D721Med (cell line): ENCODE data around the gene POPDC2.

Source experiments
- DNase-seq: peaks from one replicate; pipeline ENCODE4 v3.0.0; 2011; ENCODE audit warnings: low spot score; ENCODE audit not compliant: insufficient read length
- FAIRE-seq: peaks from 2 replicates; lab custom pipeline; 2011; peaks lifted over from hg19 to GRCh38; lab: Jason Lieb, UNC
- TF ChIP-seq, protein P1 (sequence below): IDR thresholded peaks from 2 replicates; pipeline ENCODE4 v1.5.1; 2012; ENCODE audit warnings: mild to moderate bottlenecking, control low read depth; ENCODE audit not compliant: insufficient read depth; ENCODE audit errors: missing control alignments

POPDC2 gene

DNA sequence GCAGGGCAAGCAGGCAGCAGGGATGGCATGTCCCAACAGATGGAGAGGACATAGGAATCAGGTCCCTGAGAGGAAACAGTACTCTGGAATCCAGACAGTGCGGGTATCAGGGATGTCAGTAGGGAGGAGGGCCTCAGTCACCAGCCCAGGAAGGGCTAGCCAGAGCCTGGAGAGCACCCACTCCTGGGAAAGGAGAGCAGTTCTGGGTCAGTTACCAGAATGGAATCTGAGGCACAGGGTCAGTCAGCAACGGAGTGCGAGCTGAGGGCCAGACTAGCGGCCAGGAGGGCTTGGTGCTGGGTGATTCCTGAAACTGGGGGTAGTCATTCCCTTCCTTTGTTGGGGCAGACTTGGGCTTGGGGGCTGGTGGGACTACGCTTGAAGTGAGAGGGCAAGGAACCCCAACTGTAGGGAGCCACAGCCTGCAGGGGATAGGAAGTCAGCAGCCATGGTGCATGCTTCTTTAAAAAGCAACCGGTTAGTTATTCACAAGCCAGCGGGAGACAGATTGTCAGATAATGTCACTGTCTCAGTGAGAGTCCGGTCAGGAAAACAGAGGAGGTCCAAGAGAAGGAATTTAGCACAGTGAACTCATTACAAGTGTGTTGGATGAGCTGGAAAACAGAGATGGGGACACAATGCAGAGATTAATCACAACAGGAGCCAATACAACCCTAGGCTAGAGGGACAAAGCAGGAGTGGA, 34.8 kb downstream of the POPDC2 start:
- no peak for DNase-seq
- TF ChIP-seq, protein P1, sequence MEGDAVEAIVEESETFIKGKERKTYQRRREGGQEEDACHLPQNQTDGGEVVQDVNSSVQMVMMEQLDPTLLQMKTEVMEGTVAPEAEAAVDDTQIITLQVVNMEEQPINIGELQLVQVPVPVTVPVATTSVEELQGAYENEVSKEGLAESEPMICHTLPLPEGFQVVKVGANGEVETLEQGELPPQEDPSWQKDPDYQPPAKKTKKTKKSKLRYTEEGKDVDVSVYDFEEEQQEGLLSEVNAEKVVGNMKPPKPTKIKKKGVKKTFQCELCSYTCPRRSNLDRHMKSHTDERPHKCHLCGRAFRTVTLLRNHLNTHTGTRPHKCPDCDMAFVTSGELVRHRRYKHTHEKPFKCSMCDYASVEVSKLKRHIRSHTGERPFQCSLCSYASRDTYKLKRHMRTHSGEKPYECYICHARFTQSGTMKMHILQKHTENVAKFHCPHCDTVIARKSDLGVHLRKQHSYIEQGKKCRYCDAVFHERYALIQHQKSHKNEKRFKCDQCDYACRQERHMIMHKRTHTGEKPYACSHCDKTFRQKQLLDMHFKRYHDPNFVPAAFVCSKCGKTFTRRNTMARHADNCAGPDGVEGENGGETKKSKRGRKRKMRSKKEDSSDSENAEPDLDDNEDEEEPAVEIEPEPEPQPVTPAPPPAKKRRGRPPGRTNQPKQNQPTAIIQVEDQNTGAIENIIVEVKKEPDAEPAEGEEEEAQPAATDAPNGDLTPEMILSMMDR: no peak
- FAIRE-seq: no peak

DNA sequence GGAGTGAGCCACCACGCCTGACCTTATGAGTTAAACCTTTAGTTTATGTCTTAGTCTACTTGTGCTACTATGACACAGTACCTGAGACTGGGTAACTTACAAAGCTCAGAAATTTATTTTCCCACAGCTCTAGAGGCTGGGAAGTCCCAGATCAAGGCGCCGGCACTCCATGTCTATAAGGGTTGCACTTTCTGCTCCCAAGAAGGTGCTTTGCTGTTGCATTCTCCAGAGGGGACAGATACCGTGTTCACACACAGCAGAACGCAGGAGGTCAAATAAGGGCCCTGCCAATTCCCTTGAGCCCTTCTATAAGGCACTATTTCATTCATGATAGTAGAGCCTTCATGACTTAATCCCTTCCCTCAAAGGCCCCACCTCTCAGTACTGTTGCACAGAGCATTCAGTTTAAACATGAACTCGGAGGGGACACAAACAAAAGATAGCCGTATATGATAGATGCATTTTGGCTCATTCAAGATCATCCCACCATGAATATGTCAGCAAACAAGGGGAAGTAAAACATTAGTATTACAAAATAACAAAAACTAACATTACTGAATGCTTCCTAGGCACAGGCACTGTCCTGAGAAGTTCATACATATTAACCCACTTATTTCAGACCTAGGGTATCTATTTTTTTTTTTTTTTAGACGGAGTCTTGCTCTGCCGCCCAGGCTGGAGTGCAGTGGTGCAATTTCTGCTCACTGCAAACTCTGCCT, 36.2 kb downstream of the POPDC2 start:
- DNase-seq: no peak
- FAIRE-seq: no peak
- TF ChIP-seq, protein P1: no peak

DNA sequence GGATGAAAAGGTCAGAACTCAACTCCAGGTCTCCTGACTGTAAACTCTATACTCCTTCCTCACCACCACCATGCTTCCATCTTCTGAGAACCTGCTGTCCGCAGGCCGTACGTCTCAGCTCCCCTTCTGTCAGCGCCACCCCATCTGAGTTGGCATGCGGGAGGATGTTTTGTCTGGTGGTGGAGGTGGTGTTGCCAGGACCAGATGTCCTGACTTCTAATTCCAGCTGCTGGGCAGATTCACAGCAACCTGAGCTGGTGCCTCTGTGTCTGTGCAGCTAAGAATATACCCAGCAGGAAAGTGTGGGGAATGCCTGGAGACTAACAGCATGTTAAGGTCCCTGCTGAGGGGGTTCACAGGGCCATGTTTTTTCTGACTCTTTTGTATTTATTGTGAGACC, 39.5 kb downstream of the POPDC2 start:
- TF ChIP-seq, protein P1: no peak
- DNase-seq (no peak), FAIRE-seq (no peak)

DNA sequence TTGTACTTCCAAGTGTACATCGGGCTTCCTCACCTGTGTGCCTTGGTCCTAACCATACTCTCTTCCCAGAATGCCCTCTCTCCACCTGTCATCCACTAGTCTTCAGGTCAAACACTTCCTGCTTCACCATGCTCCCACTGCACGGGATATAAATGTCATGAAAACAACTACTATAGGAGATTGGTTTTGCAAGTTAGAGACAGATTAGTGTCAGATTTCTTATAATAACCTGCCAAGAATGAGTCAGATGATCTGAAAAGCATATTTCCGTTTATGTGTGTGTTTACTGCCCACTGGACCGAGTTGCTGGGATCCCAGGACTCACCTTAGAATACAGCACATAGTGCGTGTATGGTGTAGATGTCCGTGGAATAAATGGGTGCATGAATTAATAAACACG, 41.3 kb downstream of the POPDC2 start:
- no peak for DNase-seq
- no peak for FAIRE-seq
- TF ChIP-seq, protein P1: no peak

DNA sequence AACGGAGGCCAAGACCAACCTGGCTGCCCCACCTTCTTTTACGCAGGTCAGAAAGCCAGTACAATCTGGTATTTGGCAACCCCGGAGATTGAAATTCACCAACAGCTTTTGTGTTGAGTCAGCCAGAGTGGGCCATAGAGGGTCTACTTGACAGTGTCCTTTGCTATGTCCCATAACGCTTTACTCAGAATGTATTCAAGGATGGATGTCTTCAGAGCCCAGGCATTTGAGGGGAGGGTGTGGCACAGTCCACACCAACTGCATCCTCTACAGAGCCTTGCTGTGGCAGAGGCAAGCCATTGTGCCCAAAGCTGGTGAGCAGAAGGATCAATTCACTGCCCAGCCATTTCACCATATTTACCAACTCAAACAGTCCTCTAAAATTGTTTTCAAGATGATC, 44.3 kb downstream of the POPDC2 start:
- FAIRE-seq (no peak), DNase-seq (no peak)
- TF ChIP-seq, protein P1: no peak

DNA sequence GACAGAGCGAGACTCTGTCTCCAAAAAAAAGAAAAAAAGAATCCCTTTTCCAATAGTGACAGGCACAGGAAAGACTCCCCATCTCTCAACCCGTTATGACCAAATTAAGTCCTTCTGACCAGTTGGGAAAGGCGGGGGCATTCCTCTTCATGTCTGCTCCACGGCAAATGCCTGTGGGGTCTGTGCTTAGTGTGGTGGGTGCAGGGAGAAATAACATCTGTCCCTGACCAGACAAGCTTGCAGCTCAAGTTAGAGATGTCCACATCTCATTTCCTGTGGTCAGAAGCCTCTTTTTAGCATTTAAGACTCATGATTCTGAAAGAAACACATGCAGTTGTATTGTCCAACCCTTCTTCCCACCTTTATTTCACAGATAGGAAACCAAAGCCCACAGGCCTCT, 46.5 kb downstream of the POPDC2 start:
- FAIRE-seq (no peak), DNase-seq (no peak)
- TF ChIP-seq, protein P1: no peak

DNA sequence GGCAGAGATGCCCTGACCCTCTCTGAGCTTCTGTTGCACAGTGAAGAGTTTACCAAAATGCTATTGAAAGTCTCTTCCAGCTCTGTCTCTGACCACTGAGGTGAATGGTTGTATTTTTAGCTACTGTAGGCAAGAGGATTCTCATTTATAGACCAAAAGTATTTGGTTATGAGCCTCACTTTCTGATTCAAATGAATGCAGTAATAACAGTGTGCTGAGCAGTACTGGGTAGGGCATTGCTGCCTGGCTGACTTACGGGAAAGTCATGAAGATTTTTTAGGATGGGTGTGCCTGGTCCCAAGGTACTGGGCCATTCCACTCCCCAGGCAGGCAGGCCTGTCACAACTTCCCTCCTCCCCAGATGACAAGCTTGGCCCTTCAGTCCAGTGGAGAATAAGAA, 47.2 kb downstream of the POPDC2 start:
- TF ChIP-seq, protein P1: no peak
- FAIRE-seq (no peak), DNase-seq (no peak)
